Osteoblast (primary cell): ENCODE measurements around the gene AKAP12. TPM values are rescaled to one million over a fixed set of nuclear protein-coding genes. Genes with fewer than 3 reads are reported as not detected.

Source experiments
- DNase-seq: peaks from one replicate; pipeline ENCODE4 v3.0.0; 2011; ENCODE audit warnings: low spot score, mixed read lengths; ENCODE audit not compliant: insufficient read length; ENCODE audit errors: missing footprints
- H2AFZ ChIP-seq: 2 replicates; pipeline ENCODE4 v1.6.0; 2011; ENCODE audit warnings: mild to moderate bottlenecking, low read length
- H3K27ac ChIP-seq: 2 replicates; pipeline ENCODE4 v1.5.1; 2011; ENCODE audit warnings: mild to moderate bottlenecking, low read depth, low read length, moderate library complexity
- H3K27me3 ChIP-seq: 2 replicates; pipeline ENCODE4 v1.6.0; 2012; ENCODE audit warnings: mild to moderate bottlenecking, control low read depth, inconsistent platforms, low read length, moderate library complexity; ENCODE audit not compliant: insufficient read depth
- H3K36me3 ChIP-seq: 2 replicates; pipeline ENCODE4 v1.5.1; 2011; ENCODE audit warnings: mild to moderate bottlenecking, low read length, control low read depth, moderate library complexity; ENCODE audit not compliant: insufficient read depth
- H3K4me1 ChIP-seq: 2 replicates; pipeline ENCODE4 v1.5.1; 2011; ENCODE audit warnings: mild to moderate bottlenecking, low read length, control low read depth, moderate library complexity; ENCODE audit not compliant: insufficient read depth
- H3K4me2 ChIP-seq: 2 replicates; pipeline ENCODE4 v1.6.0; 2011; ENCODE audit warnings: mild to moderate bottlenecking, low read length; ENCODE audit not compliant: insufficient read depth
- H3K4me3 ChIP-seq: fragments of 200-600 bp; sonication (generic); 3 replicates; pipeline ENCODE4 v1.5.1; 2012; ENCODE audit warnings: mild to moderate bottlenecking, low read length, inconsistent platforms; ENCODE audit not compliant: insufficient read depth
- H3K79me2 ChIP-seq: 2 replicates; pipeline ENCODE4 v1.6.0; 2012; ENCODE audit warnings: mild to moderate bottlenecking, low read length, control low read depth, inconsistent platforms; ENCODE audit not compliant: insufficient read depth
- H3K9me3 ChIP-seq: 2 replicates; pipeline ENCODE4 v1.5.1; 2011; ENCODE audit warnings: low read depth, low read length, control low read depth
- H4K20me1 ChIP-seq: 2 replicates; pipeline ENCODE4 v1.6.0; 2012; ENCODE audit warnings: mild to moderate bottlenecking, low read length, control low read depth; ENCODE audit not compliant: insufficient read depth
- total RNA-seq: library from RNA; depleted of rRNA; stranded (reverse); fragments of >200 nt; gene quantifications from 2 replicates; pipeline ENCODE4 v1.2.3, GENCODE V29; 2012
- TF ChIP-seq, protein P1 (sequence below): IDR thresholded peaks from 2 replicates; pipeline ENCODE4 v1.5.1; 2011; ENCODE audit warnings: mild to moderate bottlenecking, low read depth, low read length, moderate library complexity; ENCODE audit errors: extremely low read depth

Gene AKAP12
- total RNA-seq, 1 donor = 67.3 TPM

- no peak overlapping the region for H3K4me3 ChIP-seq
- H3K4me2 ChIP-seq = no peak overlapping the region
- H3K27ac ChIP-seq = no peak overlapping the region
- no peaks in the 10 kb centered on the region for H3K27me3 ChIP-seq
- no peak for DNase-seq
- H3K79me2 ChIP-seq = no peaks in the 10 kb centered on the region
- TF ChIP-seq, protein P1, sequence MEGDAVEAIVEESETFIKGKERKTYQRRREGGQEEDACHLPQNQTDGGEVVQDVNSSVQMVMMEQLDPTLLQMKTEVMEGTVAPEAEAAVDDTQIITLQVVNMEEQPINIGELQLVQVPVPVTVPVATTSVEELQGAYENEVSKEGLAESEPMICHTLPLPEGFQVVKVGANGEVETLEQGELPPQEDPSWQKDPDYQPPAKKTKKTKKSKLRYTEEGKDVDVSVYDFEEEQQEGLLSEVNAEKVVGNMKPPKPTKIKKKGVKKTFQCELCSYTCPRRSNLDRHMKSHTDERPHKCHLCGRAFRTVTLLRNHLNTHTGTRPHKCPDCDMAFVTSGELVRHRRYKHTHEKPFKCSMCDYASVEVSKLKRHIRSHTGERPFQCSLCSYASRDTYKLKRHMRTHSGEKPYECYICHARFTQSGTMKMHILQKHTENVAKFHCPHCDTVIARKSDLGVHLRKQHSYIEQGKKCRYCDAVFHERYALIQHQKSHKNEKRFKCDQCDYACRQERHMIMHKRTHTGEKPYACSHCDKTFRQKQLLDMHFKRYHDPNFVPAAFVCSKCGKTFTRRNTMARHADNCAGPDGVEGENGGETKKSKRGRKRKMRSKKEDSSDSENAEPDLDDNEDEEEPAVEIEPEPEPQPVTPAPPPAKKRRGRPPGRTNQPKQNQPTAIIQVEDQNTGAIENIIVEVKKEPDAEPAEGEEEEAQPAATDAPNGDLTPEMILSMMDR = no peak
- H3K9me3 ChIP-seq = no peaks in the 10 kb centered on the region
- H3K36me3 ChIP-seq = no peaks in the 10 kb centered on the region
- H3K4me1 ChIP-seq = no peaks in the 10 kb centered on the region
- H2AFZ ChIP-seq = no peak overlapping the region
- H4K20me1 ChIP-seq = no peaks in the 10 kb centered on the region
These were observed 53.9 kb downstream of the AKAP12 start for GRCh38 chr6:151293688-151294016.

DNA sequence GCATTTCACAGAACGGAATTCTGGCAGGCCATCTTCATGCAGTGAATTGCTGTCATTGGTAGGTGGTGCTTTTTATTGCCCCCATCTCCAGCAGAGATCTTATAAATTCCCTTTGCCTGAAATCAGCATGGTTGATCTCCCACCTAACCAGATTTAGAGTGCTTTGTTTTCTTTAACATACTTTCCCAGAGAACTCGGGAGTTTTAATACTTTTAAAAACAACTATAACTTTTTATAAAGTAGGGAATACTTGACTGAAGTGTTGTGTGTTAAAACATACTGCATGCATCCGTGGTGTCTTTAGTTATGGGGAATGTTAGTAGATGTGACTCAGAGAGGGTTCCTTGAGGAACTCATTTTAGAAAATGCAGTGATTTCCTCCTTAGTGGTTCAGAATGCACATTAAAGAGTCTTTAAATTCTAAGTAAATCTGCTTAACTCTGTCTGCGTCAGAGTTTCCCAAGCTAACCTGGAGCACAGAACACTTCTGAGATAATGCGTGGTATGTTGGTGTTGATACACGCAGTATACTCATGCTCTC lies 54.9 kb downstream of the AKAP12 start:
- no peak overlapping the region for H3K4me3 ChIP-seq
- no peaks in the 10 kb centered on the region for H4K20me1 ChIP-seq
- no peak for DNase-seq
- no peaks in the 10 kb centered on the region for H3K79me2 ChIP-seq
- TF ChIP-seq, protein P1 = no peak
- no peaks in the 10 kb centered on the region for H3K36me3 ChIP-seq
- H3K4me2 ChIP-seq = no peak overlapping the region
- no peak overlapping the region for H3K27ac ChIP-seq
- H3K4me1 ChIP-seq = no peaks in the 10 kb centered on the region
- no peaks in the 10 kb centered on the region for H3K9me3 ChIP-seq
- no peak overlapping the region for H2AFZ ChIP-seq
- no peaks in the 10 kb centered on the region for H3K27me3 ChIP-seq

- no peaks in the 10 kb centered on the region for H3K79me2 ChIP-seq
- H3K27me3 ChIP-seq = no peaks in the 10 kb centered on the region
- TF ChIP-seq, protein P1 = no peak
- no peaks in the 10 kb centered on the region for H4K20me1 ChIP-seq
- H3K4me2 ChIP-seq = no peak overlapping the region
- no peak for DNase-seq
- H3K36me3 ChIP-seq = no peaks in the 10 kb centered on the region
- no peaks in the 10 kb centered on the region for H3K4me1 ChIP-seq
- H3K4me3 ChIP-seq = no peak overlapping the region
- H2AFZ ChIP-seq = no peak overlapping the region
- no peaks in the 10 kb centered on the region for H3K9me3 ChIP-seq
- H3K27ac ChIP-seq = no peak overlapping the region
These were observed 58.1 kb downstream of the AKAP12 start for GRCh38 chr6:151297886-151298285.

- no peaks in the 10 kb centered on the region for H3K79me2 ChIP-seq
- DNase-seq = no peak
- no peaks in the 10 kb centered on the region for H4K20me1 ChIP-seq
- no peak overlapping the region for H3K4me3 ChIP-seq
- H3K9me3 ChIP-seq = no peaks in the 10 kb centered on the region
- TF ChIP-seq, protein P1 = no peak
- no peak overlapping the region for H3K27ac ChIP-seq
- H3K36me3 ChIP-seq = no peaks in the 10 kb centered on the region
- no peak overlapping the region for H3K4me2 ChIP-seq
- no peaks in the 10 kb centered on the region for H3K27me3 ChIP-seq
- H2AFZ ChIP-seq = no peak overlapping the region
- H3K4me1 ChIP-seq = no peaks in the 10 kb centered on the region
These were observed 59.2 kb downstream of the AKAP12 start for GRCh38 chr6:151299011-151299410.
